Cerebellar nuclear complex (tissue), 1 donor: ENCODE data around the gene MAST1.
"Not testable (repeated sequence)": the region's sequence is repeated elsewhere in the genome, so short reads cannot be mapped to it uniquely, and the experiment has no call there.

Experiments
- DNase-seq, 2 experiments: peaks; one replicate each; lab custom pipeline; 2025; lab: John Stamatoyannopoulos, UW

The MAST1 gene

GRCh38 chr19:12801466-12802266 lies 36.6 kb upstream of the MAST1 start, which contains the start of the genes PRDX2 and THSD8:
TSS of gene PRDX2 (minus strand) at chr19:12801800. CDS start at chr19:12801261, 539 bp downstream.
TSS of gene THSD8 (plus strand) at chr19:12802069. CDS start at chr19:12802072, 3 bp downstream.
- DNase-seq = peak in 1 of 2 experiments; percentile 59

- peak in 1 of 2 experiments; percentile 41 for DNase-seq
Observed at GRCh38 chr19:12802267-12803106, 35.8 kb upstream of the MAST1 start.

GRCh38 chr19:12804051-12804450 lies 34.3 kb upstream of the MAST1 start:
- no peak for DNase-seq

GRCh38 chr19:12806242-12807081 lies 31.9 kb upstream of the MAST1 start, which contains the start of gene RNASEH2A:
TSS of gene RNASEH2A (plus strand) at chr19:12806584. CDS start at chr19:12806674, 90 bp downstream.
- peak; percentile 75 to 76 for DNase-seq

GRCh38 chr19:12815088-12815487 lies 23.2 kb upstream of the MAST1 start:
- DNase-seq = no peak

- DNase-seq = not testable (repeated sequence)
Observed at GRCh38 chr19:12817188-12817587, 21.1 kb upstream of the MAST1 start.

GRCh38 chr19:12817810-12818209 lies 20.5 kb upstream of the MAST1 start:
- DNase-seq = not testable (repeated sequence)

GRCh38 chr19:12821761-12822160 lies 16.6 kb upstream of the MAST1 start:
- no peak for DNase-seq

GRCh38 chr19:12825254-12826131 lies 12.8 kb upstream of the MAST1 start:
- DNase-seq = no peak

- DNase-seq = no peak
Observed at GRCh38 chr19:12828494-12828893, 9.8 kb upstream of the MAST1 start.

GRCh38 chr19:12833418-12833737 lies 4.9 kb upstream of the MAST1 start:
- DNase-seq = no peak

- peak in 1 of 2 experiments; percentile 4 for DNase-seq
Observed at GRCh38 chr19:12833738-12834565, 4.4 kb upstream of the MAST1 start.

- peak in 1 of 2 experiments; percentile 1 for DNase-seq
Observed at GRCh38 chr19:12834566-12834943, 3.8 kb upstream of the MAST1 start, which contains the start of gene RTBDN. TSS of gene RTBDN (minus strand) at chr19:12834579. CDS start at chr19:12829979, 4,600 bp downstream.

GRCh38 chr19:12834976-12835757 lies 3.1 kb upstream of the MAST1 start:
- DNase-seq = no peak

GRCh38 chr19:12836529-12836863 lies 1.8 kb upstream of the MAST1 start:
- no peak for DNase-seq

GRCh38 chr19:12837225-12837624 lies 1.1 kb upstream of the MAST1 start:
- no peak for DNase-seq

GRCh38 chr19:12838886-12839756 lies 806 bp downstream of the MAST1 start:
- DNase-seq = peak in 1 of 2 experiments; percentile 49
